VCaP (cell line): ENCODE measurements around the gene FER.
"Not testable (repeated sequence)": the region's sequence is repeated elsewhere in the genome, so short reads cannot be mapped to it uniquely, and the experiment has no call there.

Experiments
- H3K27ac ChIP-seq: fragments of 450-650 bp; 2 replicates; pipeline ENCODE4 v1.5.1; 2017
- TF ChIP-seq, protein P1 (sequence below): fragments of 450-650 bp; conservative IDR thresholded peaks from 2 replicates; pipeline ENCODE4 v1.5.1; 2017; ENCODE audit warnings: mild to moderate bottlenecking, moderate library complexity

The FER gene

DNA sequence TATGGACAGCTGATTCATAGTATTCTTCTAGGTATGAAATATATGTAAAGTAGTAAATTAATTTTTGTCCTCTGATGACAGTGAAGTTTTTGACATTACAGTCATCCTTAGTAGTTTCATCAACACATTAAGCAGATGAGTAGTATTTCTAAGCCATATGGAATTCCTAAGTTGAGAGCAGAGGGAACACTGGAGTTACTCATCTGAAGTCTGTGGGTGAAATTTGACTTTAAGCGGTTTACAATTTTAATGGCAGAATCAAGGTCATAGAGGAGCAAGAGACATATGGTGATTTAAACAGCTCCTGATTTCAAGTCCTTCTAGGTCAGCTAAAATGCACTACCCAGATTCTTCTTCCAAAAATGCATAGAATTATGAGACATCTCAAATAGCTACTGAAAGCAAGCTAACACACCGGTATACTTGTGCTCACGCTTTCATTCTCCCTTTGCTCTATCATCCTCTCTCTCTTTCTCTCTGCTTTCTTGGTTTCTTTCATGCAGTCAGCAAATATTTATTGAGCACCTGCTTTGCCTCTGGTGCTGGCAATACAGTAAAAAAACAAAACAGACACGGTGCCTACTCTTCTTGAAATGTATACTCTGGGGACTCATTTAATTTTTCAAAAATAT is 235.9 kb downstream of the FER start:
- no peak overlapping the region for H3K27ac ChIP-seq
- TF ChIP-seq, protein P1, sequence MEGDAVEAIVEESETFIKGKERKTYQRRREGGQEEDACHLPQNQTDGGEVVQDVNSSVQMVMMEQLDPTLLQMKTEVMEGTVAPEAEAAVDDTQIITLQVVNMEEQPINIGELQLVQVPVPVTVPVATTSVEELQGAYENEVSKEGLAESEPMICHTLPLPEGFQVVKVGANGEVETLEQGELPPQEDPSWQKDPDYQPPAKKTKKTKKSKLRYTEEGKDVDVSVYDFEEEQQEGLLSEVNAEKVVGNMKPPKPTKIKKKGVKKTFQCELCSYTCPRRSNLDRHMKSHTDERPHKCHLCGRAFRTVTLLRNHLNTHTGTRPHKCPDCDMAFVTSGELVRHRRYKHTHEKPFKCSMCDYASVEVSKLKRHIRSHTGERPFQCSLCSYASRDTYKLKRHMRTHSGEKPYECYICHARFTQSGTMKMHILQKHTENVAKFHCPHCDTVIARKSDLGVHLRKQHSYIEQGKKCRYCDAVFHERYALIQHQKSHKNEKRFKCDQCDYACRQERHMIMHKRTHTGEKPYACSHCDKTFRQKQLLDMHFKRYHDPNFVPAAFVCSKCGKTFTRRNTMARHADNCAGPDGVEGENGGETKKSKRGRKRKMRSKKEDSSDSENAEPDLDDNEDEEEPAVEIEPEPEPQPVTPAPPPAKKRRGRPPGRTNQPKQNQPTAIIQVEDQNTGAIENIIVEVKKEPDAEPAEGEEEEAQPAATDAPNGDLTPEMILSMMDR: no peak

DNA sequence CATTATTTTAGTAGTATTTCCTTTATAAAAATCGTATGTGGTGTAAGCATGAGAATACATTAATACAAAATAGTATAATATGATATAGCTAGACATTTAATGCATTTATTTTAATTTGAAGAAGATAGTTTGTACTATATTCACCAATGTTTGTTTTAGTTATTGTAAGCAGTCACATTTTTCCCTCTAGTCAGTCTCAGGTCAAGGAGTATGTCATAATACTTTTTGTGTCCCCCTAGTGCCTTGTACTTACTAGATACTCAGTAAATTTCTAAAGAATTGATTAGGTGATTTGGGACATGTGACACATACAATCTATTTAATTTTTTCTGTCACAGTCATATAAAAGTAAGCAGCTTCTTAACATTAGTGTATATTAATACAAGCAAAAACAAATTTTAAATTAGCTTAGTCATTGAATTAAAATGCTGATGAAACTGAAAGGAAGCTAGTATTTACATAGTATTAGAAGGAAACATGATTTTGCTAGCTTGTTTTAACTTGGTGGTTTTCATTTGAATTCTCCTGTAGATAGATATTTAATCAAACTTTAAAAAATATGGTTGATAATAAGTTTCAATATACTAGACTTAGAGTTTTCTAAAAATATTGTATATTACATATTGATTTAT is 242.2 kb downstream of the FER start:
- TF ChIP-seq, protein P1: no peak
- no peak overlapping the region for H3K27ac ChIP-seq

DNA sequence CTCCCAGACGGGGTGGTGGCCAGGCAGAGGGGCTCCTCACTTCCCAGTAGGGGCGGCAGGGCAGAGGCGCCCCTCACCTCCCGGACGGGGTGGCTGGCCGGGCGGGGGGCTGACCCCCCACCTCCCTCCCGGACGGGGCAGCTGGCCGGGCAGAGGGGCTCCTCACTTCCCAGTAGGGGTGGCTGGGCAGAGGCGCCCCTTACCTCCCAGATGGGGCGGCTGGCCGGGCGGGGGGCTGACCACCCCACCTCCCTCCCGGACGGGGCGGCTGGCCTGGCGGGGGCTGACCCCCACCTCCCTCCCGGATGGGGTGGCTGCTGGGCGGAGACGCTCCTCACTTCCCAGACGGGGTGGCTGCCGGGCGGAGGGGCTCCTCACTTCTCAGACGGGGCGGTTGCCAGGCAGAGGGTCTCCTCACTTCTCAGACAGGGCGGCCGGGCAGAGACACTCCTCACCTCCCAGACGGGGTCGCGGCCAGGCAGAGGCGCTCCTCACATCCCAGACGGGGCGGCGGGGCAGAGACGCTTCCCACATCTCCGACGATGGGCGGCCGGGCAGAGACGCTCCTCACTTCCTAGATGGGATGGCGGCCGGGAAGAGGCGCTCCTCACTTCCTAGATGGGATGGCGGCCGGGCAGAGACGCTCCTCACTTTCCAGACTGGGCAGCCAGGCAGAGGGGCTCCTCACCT is 244.8 kb downstream of the FER start:
- not testable (repeated sequence) for H3K27ac ChIP-seq

DNA sequence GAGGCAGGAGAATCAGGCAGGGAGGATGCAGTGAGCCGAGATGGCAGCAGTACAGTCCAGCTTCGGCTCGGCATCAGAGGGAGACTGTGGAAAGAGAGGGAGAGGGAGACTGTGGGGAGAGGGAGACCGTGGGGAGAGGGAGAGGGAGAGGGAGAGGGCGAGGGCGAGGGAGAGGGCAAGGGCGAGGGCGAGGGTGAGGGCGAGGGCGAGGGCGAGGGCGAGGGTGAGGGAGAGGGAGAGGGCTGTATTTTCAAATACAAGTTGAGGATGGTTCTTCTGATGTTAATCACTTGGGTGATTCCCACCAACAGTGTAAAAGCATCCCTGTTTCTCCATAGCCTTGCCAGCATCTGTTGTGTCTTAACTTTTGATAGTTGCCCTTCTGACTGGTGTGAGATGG is 245.7 kb downstream of the FER start:
- H3K27ac ChIP-seq: not testable (repeated sequence)

DNA sequence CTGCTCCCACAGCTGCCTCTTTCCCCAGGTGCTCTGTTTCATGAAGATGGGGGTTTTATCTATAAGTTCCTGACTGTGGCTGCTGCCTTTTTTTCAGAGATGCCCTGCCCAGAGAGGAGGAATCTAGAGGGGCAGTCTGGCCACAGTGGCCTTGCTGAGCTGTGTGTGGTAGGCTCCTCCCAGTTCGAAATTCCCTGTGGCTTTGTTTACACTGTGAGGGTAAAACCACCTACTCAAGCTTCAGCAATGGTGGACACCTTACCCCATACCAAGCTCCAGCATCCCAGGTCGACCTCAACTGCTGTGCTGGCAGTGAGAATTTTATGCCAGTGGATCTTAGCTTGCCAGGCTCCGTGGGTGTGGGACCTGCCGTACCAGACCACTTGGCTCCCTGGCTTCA is 250.0 kb downstream of the FER start:
- TF ChIP-seq, protein P1: no peak
- H3K27ac ChIP-seq: no peak overlapping the region

DNA sequence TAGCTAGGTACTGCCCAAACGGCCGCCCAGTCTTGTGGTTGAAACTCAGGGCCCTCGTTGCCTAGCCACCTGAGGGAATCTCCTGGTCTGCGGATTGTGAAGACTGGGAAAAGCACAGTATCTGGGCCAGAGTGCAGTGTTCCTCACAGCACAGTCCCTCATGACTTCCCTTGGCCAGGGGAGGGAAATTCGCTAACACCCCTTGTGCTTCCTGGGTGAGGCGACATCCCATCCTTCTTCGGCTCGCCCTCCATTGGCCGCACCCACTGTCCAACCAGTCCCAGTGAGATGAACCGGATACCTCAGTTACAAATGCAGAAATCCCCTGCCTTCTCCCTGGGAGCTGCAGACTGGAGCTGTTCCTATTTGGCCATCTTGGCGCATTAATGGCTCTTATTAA is 250.5 kb downstream of the FER start:
- H3K27ac ChIP-seq: no peak overlapping the region
- TF ChIP-seq, protein P1: no peak

DNA sequence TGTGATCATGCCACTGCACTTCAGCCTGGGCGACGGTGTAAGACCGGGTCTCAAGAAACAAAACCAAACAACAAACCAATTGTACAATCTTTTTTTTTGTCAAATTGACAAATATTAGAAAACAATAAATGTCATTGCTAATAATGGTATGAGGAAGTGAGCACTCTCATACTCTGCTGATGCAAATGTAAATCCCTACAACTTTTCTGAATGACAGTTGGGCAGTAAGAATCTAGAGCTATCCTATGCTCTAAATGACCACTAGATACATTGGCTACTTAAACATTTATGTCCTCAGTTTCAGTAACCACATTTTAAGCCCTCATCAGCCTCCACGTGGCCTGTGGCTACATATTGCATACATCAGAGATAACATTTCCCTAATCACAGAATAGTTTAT is 256.2 kb downstream of the FER start:
- TF ChIP-seq, protein P1: no peak
- H3K27ac ChIP-seq: no peak overlapping the region

DNA sequence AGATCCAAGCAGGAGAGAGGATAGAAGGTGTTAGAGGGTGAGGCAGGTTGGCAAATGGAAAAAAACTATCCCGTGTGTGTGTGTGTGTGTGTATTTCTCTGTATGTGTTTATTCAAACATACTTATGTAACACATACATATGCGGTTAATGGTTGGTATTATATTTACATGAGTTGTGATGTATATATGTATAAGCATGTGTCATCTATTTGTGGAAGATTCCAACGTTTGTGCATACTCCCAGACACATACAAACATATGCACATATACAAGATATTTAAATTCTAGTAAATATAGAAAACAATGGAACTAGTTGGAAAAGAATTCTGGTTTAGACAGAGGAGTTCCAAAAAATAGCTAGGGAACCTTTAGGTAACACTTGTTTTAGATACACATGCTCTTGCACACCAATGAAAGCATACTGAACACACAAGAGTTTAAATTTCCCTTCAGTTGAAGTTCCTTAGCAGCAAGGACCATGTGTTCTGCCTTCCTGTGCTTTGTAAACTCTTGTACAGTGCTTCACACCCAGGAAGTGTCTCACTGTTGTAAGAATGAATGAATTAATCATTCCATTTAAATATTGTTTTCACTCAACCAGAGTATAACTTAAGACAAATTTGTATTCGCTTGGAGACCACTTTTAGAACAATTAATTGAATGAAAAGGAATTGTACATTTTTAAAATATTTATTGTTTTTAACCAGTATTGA is 257.8 kb downstream of the FER start:
- TF ChIP-seq, protein P1: no peak
- H3K27ac ChIP-seq: no peak overlapping the region
